Measurements from ENCODE around the gene HILPDA.
"Not testable (repeated sequence)": the region's sequence is repeated elsewhere in the genome, so short reads cannot be mapped to it uniquely, and the experiment has no call there.

Gene HILPDA

GRCh38 chr7:128466871-128467270 lies 11.2 kb downstream of the HILPDA start:
- not testable (repeated sequence) for DNase-seq

- peak; percentile 98 for DNase-seq
Measured at GRCh38 chr7:128476402-128477335, 21.0 kb downstream of the HILPDA start, which contains the start of gene METTL2B. METTL2B (plus strand) TSS chr7:128476748; CDS start chr7:128476766, 18 bp downstream.

DNA sequence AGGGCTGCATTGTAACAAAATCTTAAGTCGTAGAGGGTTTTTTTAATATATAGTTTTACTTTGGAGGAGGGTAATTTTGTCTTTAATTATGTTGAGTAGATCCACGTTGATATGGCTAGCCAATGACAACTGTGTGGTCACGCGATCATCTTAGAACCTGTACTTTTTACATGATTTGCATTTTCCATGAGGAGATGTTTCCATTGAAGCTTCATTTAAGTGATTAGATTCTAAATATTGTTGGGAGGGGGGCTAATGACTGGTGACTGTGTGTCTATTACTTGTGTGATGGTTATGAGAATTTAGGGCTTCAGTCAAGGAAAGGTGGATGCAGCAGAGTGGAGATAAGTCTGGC lies 21.6 kb downstream of the HILPDA start:
- not testable (repeated sequence) for DNase-seq

DNA sequence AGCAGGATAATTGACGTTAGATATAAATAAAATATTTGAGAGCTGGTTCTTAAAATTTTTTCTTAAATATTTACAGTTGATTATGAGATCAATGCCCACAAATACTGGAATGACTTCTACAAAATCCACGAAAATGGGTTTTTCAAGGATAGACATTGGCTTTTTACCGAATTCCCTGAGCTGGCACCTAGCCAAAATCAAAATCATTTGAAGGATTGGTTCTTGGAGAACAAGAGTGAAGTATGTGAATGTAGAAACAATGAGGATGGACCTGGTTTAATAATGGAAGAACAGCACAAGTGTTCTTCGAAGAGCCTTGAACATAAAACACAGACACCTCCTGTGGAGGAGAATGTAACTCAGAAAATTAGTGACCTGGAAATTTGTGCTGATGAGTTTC lies 23.4 kb downstream of the HILPDA start:
- not testable (repeated sequence) for DNase-seq

DNA sequence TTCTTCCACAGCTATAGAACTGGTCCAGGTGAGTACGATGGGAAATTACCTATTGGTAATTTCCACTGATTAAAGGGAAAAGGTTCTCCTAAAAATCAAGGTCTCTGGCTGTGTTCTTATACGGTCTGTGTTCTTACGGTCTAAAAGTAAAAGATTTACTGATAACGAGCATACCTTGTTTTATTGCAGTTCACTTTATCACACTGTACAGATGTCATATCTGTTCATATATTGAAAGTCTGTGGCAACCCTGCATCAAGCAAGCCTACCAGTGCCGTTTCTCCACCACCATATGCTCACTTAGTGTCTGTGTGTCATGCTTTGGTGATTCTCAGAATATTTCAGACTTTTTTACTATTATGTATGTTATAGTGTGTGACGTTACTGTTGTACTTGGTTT lies 32.5 kb downstream of the HILPDA start:
- DNase-seq = not testable (repeated sequence)

DNA sequence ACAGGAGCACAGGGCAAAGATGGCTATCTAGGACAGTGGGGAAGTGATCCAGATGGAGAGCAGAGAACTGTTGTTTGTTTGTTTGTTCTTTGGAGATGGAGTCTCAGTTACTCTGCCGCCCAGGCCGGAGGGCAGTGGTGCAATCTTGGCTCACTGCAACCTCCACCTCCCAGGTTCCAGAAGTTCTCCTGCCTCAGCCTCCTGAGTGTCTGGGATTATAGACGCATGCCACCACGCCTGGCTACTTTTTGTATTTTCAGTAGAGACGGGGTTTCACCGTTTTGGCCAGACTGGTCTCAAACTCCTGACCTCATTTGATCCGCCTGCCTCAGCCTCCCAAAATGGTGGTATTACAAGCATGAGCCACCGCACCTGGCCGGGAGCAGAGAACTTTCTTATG lies 41.7 kb downstream of the HILPDA start:
- no peak for DNase-seq

- DNase-seq = not testable (repeated sequence)
Measured at GRCh38 chr7:128505416-128505815, 49.7 kb downstream of the HILPDA start.

GRCh38 chr7:128506819-128507218 lies 51.1 kb downstream of the HILPDA start:
- not testable (repeated sequence) for DNase-seq

DNA sequence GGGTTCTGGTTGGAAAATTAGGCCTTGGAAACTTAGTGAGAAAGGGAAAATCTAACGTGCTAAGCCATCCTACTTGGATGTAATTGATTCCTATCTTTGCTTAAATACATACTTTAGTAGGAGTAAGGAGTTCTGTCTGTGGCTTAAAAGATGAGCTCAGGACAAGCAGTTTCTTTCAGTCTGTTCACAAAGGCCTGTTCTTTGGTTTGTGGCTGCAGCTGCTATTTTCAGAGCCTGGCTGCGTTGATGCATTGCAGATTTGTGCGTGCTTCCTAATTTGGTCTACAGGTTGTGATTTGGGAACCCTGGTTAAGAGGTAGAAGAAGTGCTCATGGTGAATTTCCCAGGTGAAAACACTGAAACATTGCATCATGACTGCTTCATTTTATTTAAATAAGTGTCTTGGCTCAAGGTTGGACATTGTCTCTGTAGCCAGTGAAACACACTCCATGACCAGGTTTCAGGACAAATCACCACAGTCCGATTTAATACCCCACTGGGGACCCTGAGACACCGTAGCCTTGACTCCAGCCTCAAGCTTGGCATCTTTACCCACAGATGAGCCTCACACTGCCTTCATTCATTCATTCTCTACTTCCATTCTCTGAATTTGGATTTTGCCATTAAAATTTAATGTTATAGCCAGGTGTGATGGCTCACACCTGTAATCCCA lies 51.8 kb downstream of the HILPDA start:
- not testable (repeated sequence) for DNase-seq

Data from hematopoietic multipotent progenitor cell treated with erythropoietin and hydrocortisone succinate and interleukin-3 and kit ligand, for 4 days (in vitro differentiated cells).